Astrocyte of the cerebellum (primary cell): ENCODE results near the gene LRWD1.
"Not testable (repeated sequence)": the region's sequence is repeated elsewhere in the genome, so short reads cannot be mapped to it uniquely, and the experiment has no call there.

Experiments used
- DNase-seq: peaks from one replicate; pipeline ENCODE4 v3.0.0-alpha.2; 2011; ENCODE audit warnings: low read depth
- H3K4me3 ChIP-seq: 2 replicates; pipeline ENCODE4 v1.5.1; 2011; ENCODE audit warnings: mild to moderate bottlenecking, low read depth, low read length, moderate library complexity
- in situ Hi-C: cut with HindIII; loops from 2 replicates; pipeline ENCODE4 v1.10.0; 2017; ENCODE audit warnings: low sequenced_read_pairs
- TF ChIP-seq, protein P1 (sequence below): IDR thresholded peaks from 2 replicates; pipeline ENCODE4 v1.5.1; 2012; ENCODE audit warnings: low read length, low read depth, moderate library complexity, mild to moderate bottlenecking; ENCODE audit errors: missing control alignments

LRWD1 gene

DNA sequence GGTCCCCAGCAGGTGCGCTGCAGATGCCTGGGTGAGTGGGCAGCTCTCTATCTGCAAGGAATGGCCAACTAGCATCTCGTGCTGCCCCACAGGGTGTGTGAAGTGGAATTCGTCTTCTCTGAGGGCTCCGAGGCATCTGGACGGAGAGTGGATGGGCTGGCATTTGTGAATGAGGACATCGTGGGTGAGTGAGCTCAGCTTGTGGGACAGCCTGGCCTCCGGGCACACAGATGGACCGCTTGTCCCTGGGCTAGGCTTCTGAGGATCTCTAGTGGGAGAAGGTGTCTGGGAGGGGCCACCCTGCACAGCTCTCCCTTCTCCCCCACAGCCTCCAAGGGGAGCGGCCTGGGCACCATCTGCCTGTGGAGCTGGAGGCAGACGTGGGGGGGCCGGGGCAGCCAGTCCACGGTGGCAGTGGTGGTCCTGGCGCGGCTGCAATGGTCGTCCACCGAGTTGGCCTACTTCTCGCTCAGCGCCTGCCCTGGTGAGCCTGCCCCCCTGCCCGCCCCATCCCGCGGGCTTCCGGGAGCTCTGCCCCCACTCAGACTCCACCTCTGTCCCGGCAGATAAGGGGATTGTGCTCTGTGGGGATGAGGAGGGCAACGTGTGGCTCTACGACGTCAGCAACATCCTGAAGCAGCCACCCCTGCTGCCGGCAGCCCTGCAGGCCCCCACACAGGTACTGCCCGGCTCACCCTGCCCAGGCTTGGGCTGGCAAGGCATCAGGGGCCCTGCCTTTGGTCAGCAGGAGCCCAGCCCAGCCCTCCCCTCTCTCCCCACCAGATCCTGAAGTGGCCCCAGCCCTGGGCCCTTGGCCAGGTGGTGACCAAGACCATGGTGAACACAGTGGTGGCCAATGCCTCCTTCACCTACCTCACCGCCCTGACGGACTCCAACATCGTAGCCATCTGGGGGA, 7.6 kb downstream of the LRWD1 start:
- no peak overlapping the region for H3K4me3 ChIP-seq
- in situ Hi-C loops, result no loop called here
- TF ChIP-seq, protein P1, sequence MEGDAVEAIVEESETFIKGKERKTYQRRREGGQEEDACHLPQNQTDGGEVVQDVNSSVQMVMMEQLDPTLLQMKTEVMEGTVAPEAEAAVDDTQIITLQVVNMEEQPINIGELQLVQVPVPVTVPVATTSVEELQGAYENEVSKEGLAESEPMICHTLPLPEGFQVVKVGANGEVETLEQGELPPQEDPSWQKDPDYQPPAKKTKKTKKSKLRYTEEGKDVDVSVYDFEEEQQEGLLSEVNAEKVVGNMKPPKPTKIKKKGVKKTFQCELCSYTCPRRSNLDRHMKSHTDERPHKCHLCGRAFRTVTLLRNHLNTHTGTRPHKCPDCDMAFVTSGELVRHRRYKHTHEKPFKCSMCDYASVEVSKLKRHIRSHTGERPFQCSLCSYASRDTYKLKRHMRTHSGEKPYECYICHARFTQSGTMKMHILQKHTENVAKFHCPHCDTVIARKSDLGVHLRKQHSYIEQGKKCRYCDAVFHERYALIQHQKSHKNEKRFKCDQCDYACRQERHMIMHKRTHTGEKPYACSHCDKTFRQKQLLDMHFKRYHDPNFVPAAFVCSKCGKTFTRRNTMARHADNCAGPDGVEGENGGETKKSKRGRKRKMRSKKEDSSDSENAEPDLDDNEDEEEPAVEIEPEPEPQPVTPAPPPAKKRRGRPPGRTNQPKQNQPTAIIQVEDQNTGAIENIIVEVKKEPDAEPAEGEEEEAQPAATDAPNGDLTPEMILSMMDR, result no peak
- DNase-seq, result no peak

DNA sequence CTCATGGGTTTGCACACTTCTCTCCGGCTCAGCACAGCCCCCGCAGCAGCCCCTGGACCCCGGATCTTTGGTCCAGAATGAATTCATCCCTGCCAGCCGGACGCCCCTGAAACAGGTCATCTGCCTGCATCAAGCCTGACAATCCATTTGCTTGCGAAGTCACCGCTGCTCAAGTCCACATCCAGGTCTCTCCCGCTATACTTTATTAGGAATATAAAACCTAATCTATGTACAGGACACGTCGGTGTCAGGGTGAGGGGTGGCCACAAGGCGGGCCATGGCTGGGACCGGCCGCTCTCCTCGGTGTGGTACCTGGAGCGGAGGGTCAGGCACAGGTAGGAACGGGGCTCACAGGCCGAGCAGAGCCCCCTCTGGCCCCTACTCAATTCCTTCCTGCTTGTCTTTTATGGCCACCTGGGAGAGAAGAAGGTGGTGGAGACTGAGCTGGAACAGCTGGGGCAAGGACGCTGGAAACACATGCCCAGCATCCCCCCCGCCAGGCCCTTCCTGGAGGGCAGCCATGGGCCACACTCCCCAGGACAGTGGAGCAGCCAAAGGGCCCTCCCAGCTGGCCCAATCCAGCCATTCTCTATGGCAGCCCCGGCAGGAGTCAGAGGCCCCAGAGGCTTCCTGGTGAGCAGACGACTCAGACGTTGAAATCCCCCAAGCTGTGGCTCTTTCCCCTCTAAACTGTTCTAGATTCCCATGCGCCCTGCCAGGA, 8.6 kb downstream of the LRWD1 start:
- in situ Hi-C loops, result no loop called here
- no peak for DNase-seq
- H3K4me3 ChIP-seq, result no peak overlapping the region
- TF ChIP-seq, protein P1, result no peak

DNA sequence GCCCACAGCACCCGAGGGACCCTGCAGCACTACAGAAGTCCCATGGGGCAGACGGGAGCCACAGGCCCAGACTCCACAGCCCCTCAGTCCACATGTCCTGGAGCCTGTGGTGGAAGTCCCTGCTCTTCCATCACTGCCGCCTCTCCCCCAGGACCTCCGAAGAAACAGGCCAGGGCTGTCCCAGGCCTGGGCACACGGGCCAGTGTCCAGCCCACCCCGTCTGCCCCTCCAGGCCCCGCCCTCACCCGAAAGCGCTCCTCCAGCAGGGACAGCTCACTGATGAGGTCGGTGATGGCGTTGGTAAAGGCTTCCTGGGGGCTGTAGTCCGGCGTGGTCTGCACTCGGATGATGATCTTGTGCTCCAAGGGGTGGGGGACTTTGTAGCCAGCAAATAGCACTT, 9.3 kb downstream of the LRWD1 start:
- H3K4me3 ChIP-seq, DNase-seq, in situ Hi-C loops: not testable (repeated sequence)

DNA sequence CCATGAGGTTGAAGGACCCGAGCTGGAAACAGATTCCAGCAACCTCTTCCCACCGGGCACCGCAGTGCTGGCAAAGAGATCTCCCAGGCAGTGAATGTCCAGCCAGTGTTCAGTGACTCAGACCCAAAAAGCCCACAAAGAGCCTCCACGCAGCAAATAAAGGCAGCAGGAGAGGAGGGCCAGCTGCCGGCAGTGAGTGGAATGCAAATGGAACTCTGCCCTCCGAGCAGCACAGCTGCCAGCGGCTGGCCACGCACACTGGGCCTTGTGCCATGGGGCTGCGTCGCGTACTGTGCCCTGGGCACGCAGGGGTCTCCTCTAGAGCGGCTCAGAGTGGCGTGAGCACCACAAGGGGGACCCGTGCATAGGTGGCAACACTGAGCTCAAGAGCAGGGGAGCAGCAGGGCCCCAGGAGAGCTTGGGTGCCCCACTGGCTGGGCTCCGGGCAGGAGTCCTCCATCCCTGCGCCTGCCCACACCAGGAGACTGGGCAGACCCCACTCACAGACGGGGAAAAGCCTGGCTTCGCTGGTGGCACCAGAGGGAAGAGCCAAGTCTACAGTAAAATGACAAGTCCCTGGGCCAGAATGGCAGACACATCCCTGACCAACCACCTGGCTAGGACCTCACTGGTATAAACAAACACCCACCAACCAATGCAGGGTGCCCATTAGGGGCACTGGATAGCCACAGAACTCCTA, 10.1 kb downstream of the LRWD1 start:
- DNase-seq, H3K4me3 ChIP-seq, in situ Hi-C loops: not testable (repeated sequence)

DNA sequence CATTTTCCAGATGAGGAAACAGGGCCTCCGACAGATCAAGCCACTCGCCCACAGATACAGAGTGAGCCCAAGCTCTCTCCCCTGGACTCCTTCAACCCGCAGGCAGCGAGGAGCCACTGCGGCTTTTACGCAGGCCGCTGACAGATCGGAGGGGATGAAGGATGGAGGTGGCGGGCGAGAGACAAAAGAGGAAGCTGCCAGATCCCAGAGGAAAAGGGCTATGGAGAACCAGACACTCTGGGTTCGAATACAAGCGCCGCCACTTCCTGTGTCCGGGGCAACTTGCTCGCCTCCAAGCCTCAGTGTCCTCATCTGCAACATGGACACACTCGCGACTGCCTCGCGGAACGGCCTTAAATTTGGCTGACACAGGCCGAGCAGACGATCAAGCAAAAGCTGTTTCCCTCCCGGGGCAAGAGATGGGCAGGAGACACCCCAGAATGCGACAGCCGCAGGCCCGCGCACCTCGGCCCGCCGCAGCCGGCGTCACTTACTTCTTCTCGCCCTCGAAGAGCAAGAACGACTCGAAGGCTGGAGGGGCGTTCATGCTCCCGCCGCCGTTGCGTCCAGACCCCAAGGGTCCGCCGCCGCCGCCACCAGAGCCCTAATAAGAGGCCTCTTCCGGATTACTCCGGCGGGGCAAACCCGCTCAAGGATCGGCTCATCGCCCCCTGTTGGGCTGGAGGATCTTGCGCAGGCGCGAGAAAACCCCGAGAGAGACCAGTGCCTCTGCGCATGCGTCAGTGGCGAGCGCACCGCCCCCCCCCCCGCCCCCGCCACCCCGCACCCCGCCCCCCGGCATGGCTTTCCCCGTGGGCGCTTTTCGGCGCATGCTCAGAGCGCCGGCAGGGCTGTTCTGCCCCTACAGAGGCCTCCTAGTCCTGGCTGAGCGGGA, 13.8 kb downstream of the LRWD1 start, which contains the start of gene POLR2J:
TSS of gene POLR2J (minus strand) at position 609 of the 895 bp plus-strand sequence. CDS start at position 547, 62 bp downstream.
- DNase-seq, in situ Hi-C loops: not testable (repeated sequence)
- H3K4me3 ChIP-seq, result peak within 1 kb of the TSS; percentile 31

DNA sequence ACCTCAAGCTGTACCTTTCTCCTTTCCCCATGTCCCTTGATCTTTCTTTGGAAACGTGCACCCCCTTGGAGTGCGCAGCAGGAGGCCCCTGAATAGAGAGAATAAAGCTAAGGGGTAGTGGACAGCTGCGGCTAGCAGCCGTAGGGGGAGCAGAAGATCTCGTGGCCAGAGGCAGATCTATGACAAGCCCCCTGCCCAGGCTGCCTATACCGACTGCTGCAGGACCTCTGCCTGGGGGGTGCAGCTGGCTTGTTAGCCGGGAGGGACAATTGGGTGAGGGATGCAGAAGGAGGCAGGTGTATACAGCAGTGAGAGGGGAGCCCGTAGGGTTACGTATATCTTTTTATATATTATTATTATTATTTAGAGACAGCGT, 14.4 kb downstream of the LRWD1 start:
- H3K4me3 ChIP-seq, DNase-seq, in situ Hi-C loops: not testable (repeated sequence)

DNA sequence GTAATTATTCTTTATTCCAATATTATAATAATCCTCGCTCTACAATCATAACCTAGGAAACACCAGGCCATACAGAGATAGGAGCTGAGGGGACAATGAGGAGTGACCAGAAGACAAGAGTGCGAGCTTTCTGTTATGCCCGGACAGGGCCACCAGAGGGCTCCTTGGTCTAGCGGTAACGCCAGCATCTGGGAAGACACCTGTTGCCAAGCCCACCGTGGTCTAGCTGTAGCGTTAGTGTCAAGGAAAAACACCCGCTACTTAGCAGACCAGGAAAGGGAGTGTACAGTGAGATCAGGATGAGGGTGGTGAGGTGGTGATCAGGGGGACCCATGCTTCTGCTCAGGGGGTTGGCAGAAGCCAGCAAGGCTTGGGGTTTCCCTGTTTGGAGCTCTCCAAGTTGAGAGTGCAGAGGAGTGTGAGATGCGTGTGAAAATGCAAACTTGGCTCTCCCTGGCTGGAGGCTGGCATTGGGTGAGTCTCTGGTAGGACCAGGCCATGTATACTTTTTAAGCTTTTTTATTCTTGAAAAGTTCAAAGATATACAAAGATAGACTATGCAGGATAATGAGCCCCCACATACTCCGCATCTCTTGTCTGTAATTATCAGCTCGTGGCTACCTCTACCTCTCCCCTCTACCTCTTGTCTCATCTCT, 15.3 kb downstream of the LRWD1 start:
- DNase-seq, in situ Hi-C loops, H3K4me3 ChIP-seq: not testable (repeated sequence)
- TF ChIP-seq, protein P1, result peak; percentile 35

DNA sequence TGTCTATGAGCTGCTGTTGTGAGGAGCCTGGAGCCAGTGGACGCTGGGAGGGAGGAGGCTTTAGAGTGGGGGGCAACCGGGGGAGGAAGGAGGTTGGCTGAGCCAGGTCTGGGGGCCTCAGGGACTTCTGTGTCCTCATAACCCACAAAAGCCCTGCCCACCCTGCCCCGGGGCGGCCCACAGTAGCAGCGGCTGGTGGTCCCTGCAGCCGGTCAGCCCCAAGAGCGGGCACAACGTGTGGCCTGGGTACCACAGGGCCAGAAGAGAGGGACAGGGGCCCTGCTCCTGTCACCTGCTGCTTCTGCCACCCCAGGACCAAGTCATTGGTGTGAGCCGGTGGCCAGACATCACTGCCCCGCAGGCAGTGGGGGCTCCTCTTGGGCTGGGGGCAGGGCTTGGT, 17.2 kb downstream of the LRWD1 start:
- DNase-seq, in situ Hi-C loops: not testable (repeated sequence)

DNA sequence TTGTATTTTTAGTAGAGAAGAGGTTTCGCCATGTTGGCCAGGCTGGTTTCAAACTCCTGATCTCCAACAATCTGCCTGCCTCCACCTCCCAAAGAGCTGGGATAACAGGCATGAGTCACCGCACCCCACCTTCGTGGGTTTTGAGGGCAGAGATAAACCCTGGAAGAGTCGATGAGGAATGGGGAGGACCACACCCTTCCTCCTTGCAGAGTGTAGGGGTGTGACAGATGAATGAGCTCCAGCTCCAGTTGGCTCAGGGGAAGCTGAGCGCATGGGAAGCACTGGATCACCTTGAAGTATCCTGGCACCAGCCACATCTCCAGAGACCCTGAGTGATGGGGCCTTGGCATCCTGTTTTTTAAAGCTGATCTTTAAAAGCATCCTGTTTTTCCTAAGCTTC, 19.5 kb downstream of the LRWD1 start:
- DNase-seq, in situ Hi-C loops, H3K4me3 ChIP-seq: not testable (repeated sequence)

More for the DNA sequence above, 17.2 kb downstream of the LRWD1 start:
- H3K4me3 ChIP-seq, result not testable (repeated sequence)

DNA sequence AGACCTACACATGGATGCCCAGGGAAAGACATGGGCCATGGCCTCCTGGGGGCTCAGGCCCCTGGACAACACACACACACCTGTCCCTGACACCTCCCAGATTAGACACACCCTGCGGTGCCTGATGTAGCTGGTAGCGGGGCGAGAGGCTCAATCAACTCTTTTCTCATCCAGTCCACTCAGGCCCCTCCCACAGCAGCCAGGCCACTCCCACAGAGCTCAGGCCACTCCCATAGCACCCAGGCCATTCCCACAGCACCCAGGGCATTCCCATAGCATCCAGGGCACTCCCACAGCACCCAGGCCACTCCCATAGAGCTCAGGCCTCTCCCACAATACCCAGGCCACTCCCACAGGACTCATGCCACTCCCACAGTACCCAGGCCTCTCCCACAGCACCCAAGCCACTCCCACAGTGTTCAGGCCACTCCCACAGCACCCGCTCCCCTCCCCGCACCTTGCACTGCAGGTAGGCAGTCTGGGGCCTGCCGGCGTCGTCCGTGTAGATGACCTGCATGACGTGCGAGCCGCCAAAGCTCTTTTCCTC, 25.8 kb downstream of the LRWD1 start:
- DNase-seq, H3K4me3 ChIP-seq, in situ Hi-C loops: not testable (repeated sequence)

DNA sequence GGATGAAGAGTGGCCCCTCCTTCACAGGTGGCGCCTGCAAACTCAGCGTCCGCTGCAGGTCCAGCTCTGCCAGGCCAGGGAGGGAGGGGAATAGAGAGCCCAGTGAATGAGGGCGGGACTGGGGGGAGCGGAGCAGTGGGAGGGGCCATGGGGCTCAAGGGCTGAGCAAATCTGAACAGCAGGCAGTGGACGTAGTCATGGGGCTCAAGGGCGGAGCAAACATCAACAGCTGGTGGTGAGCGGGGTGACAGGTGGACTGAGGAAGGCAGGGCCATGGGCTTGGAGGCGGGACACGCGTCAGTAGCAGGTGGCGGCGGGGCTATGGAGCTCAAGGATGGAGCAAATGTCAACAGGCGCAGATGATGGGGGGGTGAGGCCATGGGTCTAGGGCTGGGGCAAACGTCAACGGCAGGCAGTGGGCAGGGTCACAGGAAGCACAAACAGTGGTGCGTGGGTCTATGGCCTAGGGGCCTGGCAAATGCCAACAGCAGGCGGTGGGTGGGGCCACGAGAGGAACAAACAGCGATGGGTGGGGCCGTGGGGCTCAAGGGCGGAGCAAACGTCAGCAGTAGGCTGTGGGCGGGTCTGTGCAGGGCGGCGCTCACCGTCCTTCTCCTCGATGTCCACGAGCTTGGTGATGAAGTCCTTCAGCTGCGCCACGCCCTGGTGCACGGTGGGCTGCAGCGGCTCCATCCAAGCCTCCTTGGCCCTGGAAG, 28.6 kb downstream of the LRWD1 start:
- H3K4me3 ChIP-seq, DNase-seq, in situ Hi-C loops: not testable (repeated sequence)
